Smooth muscle cell of trachea (primary cell): ENCODE measurements around the gene IDI2. TPM values are rescaled to one million over a fixed set of nuclear protein-coding genes. Genes with fewer than 3 reads are reported as not detected.

ENCODE experiments used
- total RNA-seq: library from RNA; depleted of rRNA; stranded (reverse); fragments of >200 nt; gene quantifications from 2 replicates; pipeline ENCODE4 v1.2.1, GENCODE V29; 2014

IDI2 gene
- not detected in 2 replicates for total RNA-seq

GRCh38 chr10:1025683-1026082 lies at the start of gene IDI2:
IDI2 (minus strand) TSS chr10:1025859; CDS start chr10:1024723, 1,136 bp downstream.

DNA sequence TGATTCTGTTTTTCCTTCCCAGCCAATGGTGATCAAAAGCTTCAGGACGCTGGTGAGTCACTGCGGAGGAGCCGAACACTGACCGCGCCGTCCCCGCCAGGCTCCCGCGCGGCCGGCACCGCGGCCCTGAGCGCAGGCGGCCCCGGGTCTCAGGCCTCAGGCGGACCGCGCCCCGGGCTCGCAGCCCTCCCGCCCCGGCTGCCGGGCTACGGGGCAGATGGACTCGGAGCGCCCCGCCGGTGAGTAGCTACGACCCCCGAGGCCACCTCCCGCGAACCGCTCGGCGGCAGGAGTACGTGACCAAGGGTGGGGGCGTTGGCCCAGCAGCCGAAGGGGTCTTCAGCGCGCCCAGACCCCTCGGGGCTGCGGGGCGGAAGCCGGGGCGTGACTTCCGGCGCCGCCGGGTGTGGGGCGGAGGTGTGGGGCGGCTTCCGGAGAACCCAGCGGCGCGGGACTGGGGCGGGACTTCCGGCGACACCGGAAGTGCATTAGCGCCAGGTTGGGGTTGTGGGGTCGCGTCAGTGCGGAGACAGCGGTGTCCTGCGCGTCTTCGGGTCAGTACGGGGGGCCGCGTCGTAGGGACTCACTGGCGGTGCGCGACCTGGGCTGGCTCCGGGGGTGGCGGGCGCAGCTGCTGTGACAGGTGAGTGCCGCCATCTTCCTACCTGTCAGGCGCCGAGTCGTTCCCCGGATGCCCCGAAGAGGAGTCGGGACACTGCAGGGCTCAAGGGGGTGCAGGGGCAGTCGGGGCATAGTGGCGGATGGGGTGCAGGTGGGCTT lies 30.9 kb upstream of the IDI2 start, which contains the start of gene WDR37:
Gene WDR37, plus strand, starts transcription at position 60 of the 780 bp plus-strand sequence. CDS start 15,771 bp downstream, outside the sequence.

DNA sequence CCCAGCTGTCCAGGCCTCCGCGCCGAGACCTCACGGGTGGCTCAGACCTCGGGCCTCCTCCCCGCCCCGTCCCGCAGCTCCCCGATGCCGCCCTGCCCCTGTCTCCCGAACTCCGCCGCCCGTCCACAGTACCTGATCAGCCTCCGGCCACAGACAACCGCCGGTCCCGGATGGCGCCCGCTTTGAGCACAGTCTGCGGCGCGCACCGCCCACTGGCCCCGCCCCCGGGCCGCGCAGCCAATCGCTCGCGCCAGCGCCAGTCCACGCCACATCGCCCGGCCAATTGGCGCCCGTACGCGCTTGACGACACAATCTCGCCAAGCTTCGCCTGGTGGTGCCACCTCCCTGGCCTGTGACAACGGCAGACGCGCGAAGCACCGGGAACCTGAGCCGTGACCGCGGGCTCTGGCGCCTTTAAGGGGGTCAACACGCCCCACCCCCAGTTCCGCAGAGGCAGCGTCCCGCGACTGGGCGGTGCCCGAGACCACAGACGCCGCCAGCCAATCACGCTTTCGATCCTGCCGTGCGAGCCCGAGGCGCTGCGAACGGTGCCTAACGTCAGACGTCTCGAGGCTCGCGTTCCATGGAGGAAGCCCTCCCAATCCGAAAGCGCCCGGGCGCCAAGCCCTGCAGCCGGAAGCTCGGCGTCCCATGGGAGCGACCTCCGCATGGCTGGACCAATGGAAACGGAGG lies 23.2 kb upstream of the IDI2 start, which contains the start of gene IDI1:
Gene IDI1, minus strand, starts transcription at position 388 of the 693 bp plus-strand sequence. Its CDS starts 116 bp downstream, at position 272.

GRCh38 chr10:987870-988666 lies 37.6 kb downstream of the IDI2 start, which contains the start of gene GTPBP4:
GTPBP4 (plus strand) TSS chr10:988434; CDS start chr10:988480, 46 bp downstream.

Other genes starting within 250 kb of the IDI2 start
- 27.5 and 28.5 TPM in 2 replicates for gene LARP4B, start 94.2 kb downstream of the IDI2 start, total RNA-seq
- 22.5 and 27.0 TPM in 2 replicates for gene GTPBP4, start 37.4 kb downstream of the IDI2 start, total RNA-seq
- 50.8 and 109 TPM in 2 replicates for gene IDI1, start 23.3 kb upstream of the IDI2 start, total RNA-seq
- 14.6 and 16.6 TPM in 2 replicates for gene WDR37, start 30.5 kb upstream of the IDI2 start, total RNA-seq